Activated T-helper 1 cell treated with Interleukin-2 at 50 U/mL for 16 hours (primary cell): ENCODE data around the gene TBC1D16.
"Not testable (repeated sequence)": the region's sequence is repeated elsewhere in the genome, so short reads cannot be mapped to it uniquely, and the experiment has no call there.

Experiments
- DNase-seq: peaks from one replicate; pipeline ENCODE4 v3.0.0-alpha.2; 2020; ENCODE audit warnings: low read depth

TBC1D16 gene

GRCh38 chr17:79971651-79972050, 64.0 kb downstream of the TBC1D16 start:
- DNase-seq, result no peak

DNA sequence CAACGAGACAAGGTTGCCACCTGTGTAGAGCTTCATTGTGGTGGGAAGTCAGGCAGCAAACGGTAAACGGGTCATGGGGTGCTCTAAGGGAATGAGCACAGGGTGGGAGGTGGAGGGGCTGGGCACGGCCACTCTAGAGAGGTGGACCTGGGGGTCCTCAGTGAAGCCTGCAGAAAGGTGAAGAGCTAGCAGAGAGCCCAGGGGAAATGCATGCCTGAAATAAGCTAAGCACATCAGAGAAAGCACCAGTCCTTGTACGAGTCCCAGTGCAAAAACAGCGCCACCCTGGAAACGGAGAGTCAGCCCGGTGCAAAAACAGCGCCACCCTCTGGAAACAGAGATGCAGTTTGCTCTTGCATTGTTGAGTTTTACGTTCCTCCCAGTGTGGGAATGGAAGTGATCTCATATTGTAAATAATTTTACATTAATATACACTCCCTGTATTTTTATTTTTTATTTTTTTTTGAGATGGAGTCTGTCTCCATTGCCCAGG, 65.0 kb downstream of the TBC1D16 start:
- no peak for DNase-seq

- no peak for DNase-seq
Measured at GRCh38 chr17:79969906-79970305, 65.8 kb downstream of the TBC1D16 start.

DNA sequence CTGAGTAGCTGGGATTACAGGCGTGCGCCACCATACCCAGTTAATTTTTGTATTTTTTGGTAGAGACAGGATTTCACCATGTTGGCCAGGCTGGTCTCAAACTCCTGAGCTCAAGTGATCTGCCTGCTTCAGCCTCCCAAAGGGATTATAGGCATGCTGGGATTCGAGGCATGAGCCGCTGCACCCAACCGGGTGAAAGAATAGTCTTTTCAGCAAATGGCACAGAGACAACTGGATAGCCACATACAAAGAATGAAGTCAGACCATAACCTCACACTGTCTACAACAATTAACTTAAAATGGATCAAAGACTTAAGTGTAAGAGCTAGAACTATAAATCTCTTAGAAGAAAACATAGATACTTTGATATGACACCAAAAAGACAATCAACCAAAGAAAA, 67.6 kb downstream of the TBC1D16 start:
- DNase-seq, result no peak

DNA sequence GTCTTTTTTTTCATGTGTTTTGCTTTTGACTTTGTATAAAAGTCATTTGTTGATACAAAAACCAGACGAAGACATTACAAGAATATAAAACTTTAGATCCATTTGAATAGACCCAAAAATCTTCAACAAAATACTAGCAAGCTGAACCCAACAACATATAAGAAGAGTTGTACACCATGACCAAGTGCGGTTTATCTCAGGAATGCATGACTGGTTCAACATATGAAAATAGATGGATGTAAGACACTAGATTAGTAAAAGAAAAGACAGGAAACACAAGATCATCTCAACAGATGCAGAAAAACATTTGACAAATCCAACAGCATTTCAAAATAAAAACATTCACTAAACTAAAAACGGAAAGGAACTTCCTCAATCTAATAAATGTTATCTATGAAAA, 69.0 kb downstream of the TBC1D16 start:
- no peak for DNase-seq

DNA sequence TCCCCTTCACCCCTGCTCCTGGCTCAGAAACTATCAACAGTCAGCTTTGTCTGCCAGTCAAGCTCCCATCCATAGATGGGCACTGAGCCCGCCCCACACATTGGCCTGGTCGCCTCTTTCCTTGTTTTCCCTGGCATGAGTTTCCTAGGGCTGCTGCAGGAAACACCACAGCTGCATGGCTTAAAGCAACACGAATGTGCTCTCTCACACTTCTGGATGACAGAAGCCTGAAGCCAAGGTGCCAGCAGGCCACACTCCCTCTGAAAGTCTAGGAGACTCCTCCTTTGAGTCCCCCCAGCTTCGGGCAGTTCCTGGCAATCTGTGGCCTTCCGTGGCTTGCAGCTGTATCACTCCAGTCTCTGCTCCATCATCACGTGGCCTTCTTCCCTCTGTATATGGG, 69.9 kb downstream of the TBC1D16 start:
- no peak for DNase-seq

GRCh38 chr17:79962467-79962866, 73.2 kb downstream of the TBC1D16 start:
- DNase-seq, result not testable (repeated sequence)

GRCh38 chr17:79961567-79961966, 74.1 kb downstream of the TBC1D16 start:
- DNase-seq, result not testable (repeated sequence)

DNA sequence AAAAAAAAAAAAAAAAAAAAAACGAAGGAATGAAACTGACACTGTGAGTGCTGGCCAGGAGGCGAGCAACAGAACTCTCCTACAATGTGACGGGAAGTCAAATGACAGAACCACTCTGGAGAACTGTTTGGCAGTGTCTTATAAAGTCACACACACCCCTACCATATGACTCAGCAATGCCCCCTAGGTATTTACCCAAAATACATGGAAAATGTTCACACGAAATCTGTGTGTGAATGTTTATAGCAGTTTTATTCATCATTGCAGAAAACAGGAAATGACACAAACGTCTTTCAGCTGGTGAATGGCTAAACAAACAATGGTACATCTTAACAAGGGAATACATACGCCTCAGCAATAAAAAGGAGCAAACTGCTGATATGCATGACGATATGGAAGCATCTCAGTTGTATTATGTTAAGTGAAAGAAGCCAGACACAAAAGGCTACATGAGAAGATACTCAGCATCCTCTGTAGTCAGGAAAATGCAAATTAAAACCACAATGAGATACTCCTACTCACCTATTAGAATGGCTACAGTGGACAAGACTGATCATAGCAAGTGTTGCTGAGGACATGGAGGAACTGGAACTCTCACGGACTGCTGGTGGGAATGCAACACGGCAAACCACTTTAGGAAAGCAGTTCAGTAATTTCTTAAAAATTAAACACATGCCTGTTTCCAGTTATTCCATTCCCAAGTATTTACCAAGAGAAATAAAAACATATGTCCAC, 74.7 kb downstream of the TBC1D16 start:
- DNase-seq, result no peak

GRCh38 chr17:79959042-79959441, 76.6 kb downstream of the TBC1D16 start:
- no peak for DNase-seq

GRCh38 chr17:79956853-79957252, 78.8 kb downstream of the TBC1D16 start:
- no peak for DNase-seq

GRCh38 chr17:79956441-79956735, 79.3 kb downstream of the TBC1D16 start:
- not testable (repeated sequence) for DNase-seq

GRCh38 chr17:79955691-79956440, 79.8 kb downstream of the TBC1D16 start:
- DNase-seq, result no peak

DNA sequence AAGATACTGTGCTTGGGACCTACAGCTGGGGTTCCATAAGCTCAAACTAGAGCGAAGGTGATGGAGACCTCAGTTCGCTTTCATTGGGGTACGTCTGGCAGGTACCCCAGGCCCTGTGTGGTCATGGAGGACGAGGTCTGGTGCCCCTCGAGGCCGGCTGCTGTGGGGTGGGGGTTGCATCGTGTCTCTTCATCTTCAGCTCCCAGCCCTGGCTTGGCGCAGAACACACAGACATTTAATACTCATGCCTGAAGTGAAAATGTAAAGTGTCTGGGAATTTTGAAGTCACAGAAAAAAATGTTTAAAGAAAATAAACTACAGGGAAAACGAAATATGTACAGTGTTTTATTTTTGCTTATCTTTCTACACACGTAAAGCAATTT, 80.5 kb downstream of the TBC1D16 start:
- no peak for DNase-seq

GRCh38 chr17:79954281-79955166, 81.1 kb downstream of the TBC1D16 start:
- DNase-seq, result no peak

- no peak for DNase-seq
Measured at GRCh38 chr17:79953335-79953734, 82.3 kb downstream of the TBC1D16 start.

DNA sequence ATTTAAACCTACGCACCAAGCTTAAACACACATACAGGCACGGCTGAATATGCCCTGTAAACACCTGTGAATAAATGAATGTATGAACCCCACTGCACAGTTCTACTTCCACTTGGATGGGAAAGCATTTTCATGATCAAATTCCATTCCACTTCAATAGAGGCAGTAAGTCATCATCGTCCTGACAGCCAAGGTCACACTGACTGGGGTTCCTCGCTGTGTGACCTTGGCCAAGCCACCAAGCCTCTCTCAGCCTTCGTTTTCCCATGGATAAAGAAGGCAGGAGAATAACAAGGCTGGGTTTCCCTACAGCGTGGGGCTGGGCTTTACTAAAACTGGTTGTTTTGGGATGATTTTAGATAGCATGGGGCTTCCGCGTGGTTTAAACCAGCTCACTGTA, 82.8 kb downstream of the TBC1D16 start:
- no peak for DNase-seq

GRCh38 chr17:79952265-79952877, 83.3 kb downstream of the TBC1D16 start:
- DNase-seq, result no peak

GRCh38 chr17:79951361-79952264, 84.1 kb downstream of the TBC1D16 start:
- DNase-seq, result no peak

DNA sequence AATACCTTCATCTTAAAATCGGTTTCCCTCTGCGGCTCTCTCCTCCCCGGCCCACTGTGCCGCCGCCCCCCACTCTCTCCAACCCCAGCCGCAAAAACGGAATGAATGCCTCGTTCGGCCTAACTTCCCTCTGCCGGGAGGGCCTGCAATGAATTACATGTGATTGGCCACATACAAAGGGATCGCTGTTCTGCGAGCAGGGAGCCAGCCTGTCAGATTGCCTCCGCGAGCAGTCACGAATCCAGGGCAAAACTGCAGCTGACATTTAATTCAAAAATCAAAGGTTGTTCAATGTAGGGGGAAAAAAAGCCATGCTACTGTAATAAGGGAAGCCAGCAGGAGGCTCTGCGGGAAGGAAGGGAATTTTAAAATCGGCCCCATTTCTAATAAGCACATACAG, 84.9 kb downstream of the TBC1D16 start:
- DNase-seq, result no peak

GRCh38 chr17:79950306-79950705, 85.4 kb downstream of the TBC1D16 start:
- DNase-seq, result no peak
